Keratinocyte (primary cell): ENCODE results near the gene NUCKS1. TPM values are rescaled to one million over a fixed set of nuclear protein-coding genes. Genes with fewer than 3 reads are reported as not detected.

Source experiments
- DNase-seq: peaks from one replicate; pipeline ENCODE4 v3.0.0-alpha.2; 2011; ENCODE audit warnings: low read depth, missing footprints, low spot score
- FAIRE-seq: peaks from 2 replicates; lab custom pipeline; 2011; peaks lifted over from hg19 to GRCh38; lab: Jason Lieb, UNC
- H2AFZ ChIP-seq: 2 replicates; pipeline ENCODE4 v1.6.0; 2012; ENCODE audit warnings: low read length, control low read depth, inconsistent platforms; ENCODE audit not compliant: control insufficient read depth
- H3K27ac ChIP-seq: 2 replicates; pipeline ENCODE4 v1.5.1; 2011; ENCODE audit warnings: low read length; ENCODE audit not compliant: control insufficient read depth, insufficient read depth
- H3K27me3 ChIP-seq: 3 replicates; pipeline ENCODE4 v1.6.0; 2011; ENCODE audit warnings: low read length; ENCODE audit not compliant: control insufficient read depth, insufficient read depth; ENCODE audit errors: extremely low read depth
- H3K36me3 ChIP-seq, 2 experiments: 2 replicates in 1 of 2; 3 replicates in 1 of 2; pipeline ENCODE4 v1.5.1; 2011; ENCODE audit warnings: low read length in 2 of 2, mild to moderate bottlenecking in 1 of 2; ENCODE audit not compliant: control insufficient read depth in 2 of 2, insufficient read depth in 2 of 2; ENCODE audit errors: extremely low read depth in 1 of 2
- H3K4me1 ChIP-seq: 3 replicates; pipeline ENCODE4 v1.5.1; 2011; ENCODE audit warnings: low read length; ENCODE audit not compliant: control insufficient read depth, insufficient read depth; ENCODE audit errors: extremely low read depth
- H3K4me2 ChIP-seq: 3 replicates; pipeline ENCODE4 v1.6.0; 2011; ENCODE audit warnings: low read depth, low read length; ENCODE audit not compliant: control insufficient read depth, insufficient read depth; ENCODE audit errors: extremely low read depth
- H3K4me3 ChIP-seq, 3 experiments: fragments of 200-600 bp in 1 of 3; sonication (generic) in 1 of 3; 2 replicates in 2 of 3; 3 replicates in 1 of 3; pipeline ENCODE4 v1.5.1; 2011 to 2016; ENCODE audit warnings: low read length in 3 of 3, mild to moderate bottlenecking in 3 of 3, control low read depth in 2 of 3, inconsistent platforms in 1 of 3, low read depth in 1 of 3, mixed read lengths in 1 of 3, mixed run types in 1 of 3, moderate library complexity in 1 of 3; ENCODE audit not compliant: control insufficient read depth in 2 of 3, insufficient read depth in 2 of 3; ENCODE audit errors: extremely low read depth in 1 of 3
- H3K79me2 ChIP-seq: 2 replicates; pipeline ENCODE4 v1.6.0; 2012; ENCODE audit warnings: low read length; ENCODE audit not compliant: control insufficient read depth, insufficient read depth
- H3K9ac ChIP-seq: 3 replicates; pipeline ENCODE4 v1.6.0; 2011; ENCODE audit warnings: low read length; ENCODE audit not compliant: control insufficient read depth, insufficient read depth; ENCODE audit errors: extremely low read depth
- H3K9me1 ChIP-seq: 3 replicates; pipeline ENCODE4 v1.6.0; 2011; ENCODE audit warnings: low read length; ENCODE audit not compliant: control insufficient read depth, insufficient read depth; ENCODE audit errors: extremely low read depth
- H3K9me3 ChIP-seq: 2 replicates; pipeline ENCODE4 v1.5.1; 2012; ENCODE audit warnings: low read depth, low read length; ENCODE audit not compliant: control insufficient read depth
- H4K20me1 ChIP-seq: 3 replicates; pipeline ENCODE4 v1.6.0; 2011; ENCODE audit warnings: low read length; ENCODE audit not compliant: control insufficient read depth, insufficient read depth; ENCODE audit errors: extremely low read depth
- EZH2 ChIP-seq: IDR thresholded peaks from one replicate; pipeline ENCODE4 v1.6.1; 2012; ENCODE audit warnings: inconsistent platforms, mild to moderate bottlenecking, low read length, moderate library complexity
- dilution Hi-C: fragments of 300-500 bp; cut with MboI; formaldehyde crosslinking; loops from one replicate; pipeline ENCODE4 v1.7.0; 2020; ENCODE audit warnings: low sequenced_read_pairs; ENCODE audit not compliant: extremely low pct_ligation_motif_present
- polyA plus RNA-seq, 5 experiments: library from polyadenylated mRNA; depleted of rRNA in 3 of 5; stranded (reverse) in 3 of 5; stranded (forward) in 1 of 5; unstranded in 1 of 5; fragments of >200 nt; gene quantifications; 1 replicate in 1 of 5; 2 replicates in 3 of 5; 3 replicates in 1 of 5; pipeline versions ENCODE4 v1.2.1 to v1.2.3, GENCODE V29; 2011 to 2012; ENCODE audit warnings: missing spikeins in 2 of 5, low read depth in 1 of 5, low replicate concordance in 1 of 5
- TF ChIP-seq, protein P1 (sequence below), 3 experiments: IDR thresholded peaks in 1 of 3; conservative IDR thresholded peaks in 1 of 3; optimal IDR thresholded peaks in 1 of 3; 2 replicates in 2 of 3; 3 replicates in 1 of 3; pipeline versions ENCODE3 to v1.5.1; 2011; ENCODE audit warnings: low read length in 3 of 3, mild to moderate bottlenecking in 3 of 3, moderate library complexity in 2 of 3, control low read depth in 1 of 3, inconsistent platforms in 1 of 3; ENCODE audit not compliant: insufficient read depth in 2 of 3; ENCODE audit errors: extremely low read depth in 1 of 3

NUCKS1 gene
- polyA plus RNA-seq, 1 donor (not counting 4 experiments of a cell fraction or from before 2014, with no cell fraction given), result 71.6 TPM

DNA sequence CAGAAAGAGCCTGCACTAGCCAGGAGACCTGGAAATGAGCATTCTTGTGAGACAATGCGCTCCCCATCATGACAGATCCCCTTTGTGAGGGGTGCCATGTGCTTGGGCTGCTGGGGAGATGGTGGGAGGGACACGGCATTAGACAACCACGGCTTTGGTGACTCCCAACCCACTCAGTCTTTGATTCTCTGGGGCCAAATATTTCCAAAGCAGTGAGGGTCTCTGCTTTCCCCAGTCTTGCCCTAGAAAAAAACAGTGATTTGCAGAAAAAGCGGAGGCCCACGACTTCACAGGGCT lies 79.9 kb downstream of the NUCKS1 start:
- FAIRE-seq, result no peak
- Histone ChIP-seq H3K36me3 (no peaks in the 10 kb centered on the region), H3K27me3 (no peaks in the 10 kb centered on the region), H3K4me3 (no peak overlapping the region), H3K4me1 (peaks cover 23% of the 10 kb centered on the region), H3K9ac (no peak overlapping the region), H3K79me2 (no peaks in the 10 kb centered on the region), H3K4me2 (no peak overlapping the region), H3K9me3 (no peaks in the 10 kb centered on the region), H2AFZ (no peak overlapping the region), H4K20me1 (no peaks in the 10 kb centered on the region), H3K27ac (no peak overlapping the region), H3K9me1 (peaks cover 3% of the 10 kb centered on the region)
- DNase-seq, result no peak
- TF ChIP-seq, protein P1, sequence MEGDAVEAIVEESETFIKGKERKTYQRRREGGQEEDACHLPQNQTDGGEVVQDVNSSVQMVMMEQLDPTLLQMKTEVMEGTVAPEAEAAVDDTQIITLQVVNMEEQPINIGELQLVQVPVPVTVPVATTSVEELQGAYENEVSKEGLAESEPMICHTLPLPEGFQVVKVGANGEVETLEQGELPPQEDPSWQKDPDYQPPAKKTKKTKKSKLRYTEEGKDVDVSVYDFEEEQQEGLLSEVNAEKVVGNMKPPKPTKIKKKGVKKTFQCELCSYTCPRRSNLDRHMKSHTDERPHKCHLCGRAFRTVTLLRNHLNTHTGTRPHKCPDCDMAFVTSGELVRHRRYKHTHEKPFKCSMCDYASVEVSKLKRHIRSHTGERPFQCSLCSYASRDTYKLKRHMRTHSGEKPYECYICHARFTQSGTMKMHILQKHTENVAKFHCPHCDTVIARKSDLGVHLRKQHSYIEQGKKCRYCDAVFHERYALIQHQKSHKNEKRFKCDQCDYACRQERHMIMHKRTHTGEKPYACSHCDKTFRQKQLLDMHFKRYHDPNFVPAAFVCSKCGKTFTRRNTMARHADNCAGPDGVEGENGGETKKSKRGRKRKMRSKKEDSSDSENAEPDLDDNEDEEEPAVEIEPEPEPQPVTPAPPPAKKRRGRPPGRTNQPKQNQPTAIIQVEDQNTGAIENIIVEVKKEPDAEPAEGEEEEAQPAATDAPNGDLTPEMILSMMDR (optimal IDR thresholded peaks at IDR 0.05 in 1 of 3, IDR thresholded peaks at IDR 0.05 in 1 of 3, conservative IDR thresholded peaks at IDR 0.05 in 1 of 3; ENCODE audit: extremely low read depth in 1 of 3, insufficient read depth in 2 of 3, low read length in 3 of 3), result no peak
- no peak for TF ChIP-seq EZH2
- dilution Hi-C loops, result no loop called here

DNA sequence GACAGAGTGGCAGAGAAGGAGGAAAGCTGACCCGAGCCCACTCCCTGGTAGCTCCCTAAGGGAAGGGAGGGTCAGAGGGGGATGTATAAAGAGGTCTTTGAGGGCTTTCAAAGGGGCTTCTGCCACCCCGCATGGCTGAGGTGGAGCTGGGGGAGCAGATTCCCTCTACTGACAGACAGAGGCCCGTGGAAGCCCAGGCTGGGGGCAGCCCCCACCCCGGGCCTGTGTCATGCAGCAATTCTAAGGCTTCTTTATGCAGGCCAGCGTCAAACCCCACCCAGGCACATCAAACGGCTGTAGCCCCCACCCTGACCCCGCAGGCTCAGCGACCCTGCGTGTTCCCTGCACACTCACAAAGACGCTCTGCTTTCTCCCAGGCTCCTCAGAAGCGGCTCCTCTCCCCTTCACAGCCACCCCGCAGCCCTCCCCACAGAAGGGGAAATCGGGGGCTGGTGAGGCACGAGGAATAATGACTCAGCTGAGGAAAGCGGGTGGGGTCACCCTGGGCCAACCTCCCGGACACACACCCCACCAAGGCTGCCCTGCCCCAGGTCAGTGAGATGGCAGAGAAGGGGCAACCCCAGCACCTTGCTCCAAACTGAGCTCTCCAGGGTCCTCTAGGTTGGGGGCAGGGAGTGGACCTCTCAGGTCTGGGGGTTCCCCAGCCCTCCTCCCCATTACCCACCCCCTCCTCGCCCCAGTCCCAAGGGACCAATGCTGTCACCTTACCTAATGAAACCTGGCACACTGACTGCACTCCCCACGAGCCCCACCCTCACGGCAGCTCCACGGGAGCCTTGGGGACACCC lies 80.4 kb downstream of the NUCKS1 start:
- H3K36me3 ChIP-seq, result no peaks in the 10 kb centered on the region
- no peaks in the 10 kb centered on the region for H3K79me2 ChIP-seq
- TF ChIP-seq EZH2, result no peak
- TF ChIP-seq, protein P1 (optimal IDR thresholded peaks at IDR 0.05 in 1 of 3, IDR thresholded peaks at IDR 0.05 in 1 of 3, conservative IDR thresholded peaks at IDR 0.05 in 1 of 3; ENCODE audit: extremely low read depth in 1 of 3, insufficient read depth in 2 of 3, low read length in 3 of 3), result no peak
- no peaks in the 10 kb centered on the region for H3K9me3 ChIP-seq
- no peak for DNase-seq
- no peak overlapping the region for H2AFZ ChIP-seq
- no peak for FAIRE-seq
- H3K9ac ChIP-seq, result no peak overlapping the region
- H3K4me1 ChIP-seq, result peaks cover 28% of the 10 kb centered on the region
- no peaks in the 10 kb centered on the region for H3K27me3 ChIP-seq
- H3K4me2 ChIP-seq, result no peak overlapping the region
- no peak overlapping the region for H3K27ac ChIP-seq
- H3K4me3 ChIP-seq, result no peak overlapping the region
- dilution Hi-C loops, result no loop called here
- peaks cover 4% of the 10 kb centered on the region for H3K9me1 ChIP-seq
- no peaks in the 10 kb centered on the region for H4K20me1 ChIP-seq
